Right kidney (tissue), 1 donor: ENCODE data around the gene NRARP.
A peak's percentile ranks its signal among the peaks of the same experiment; 100 is the strongest.

ENCODE experiments used
- DNase-seq: peaks from one replicate; pipeline ENCODE4 v3.0.0-alpha.2; 2016

Gene NRARP

DNA sequence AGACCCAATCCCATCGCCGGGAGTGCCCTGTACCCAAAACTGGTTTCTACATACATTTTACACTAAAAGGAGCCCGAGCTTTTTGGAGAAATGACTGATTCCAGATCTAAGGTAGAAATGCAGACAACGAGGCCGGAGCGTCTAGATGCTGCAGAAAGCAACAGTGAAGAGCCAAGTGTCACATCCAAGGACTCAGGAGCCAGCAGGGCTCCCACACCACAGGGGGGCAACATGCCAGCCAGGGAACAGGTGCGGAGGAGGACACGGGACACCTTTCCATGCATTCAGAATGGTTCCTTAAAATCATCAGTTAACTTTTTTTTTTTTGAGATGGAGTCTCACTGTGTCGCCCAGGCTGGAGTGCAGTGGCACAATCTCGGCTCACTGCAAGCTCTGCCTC lies 23.1 kb upstream of the NRARP start:
- no peak for DNase-seq

DNA sequence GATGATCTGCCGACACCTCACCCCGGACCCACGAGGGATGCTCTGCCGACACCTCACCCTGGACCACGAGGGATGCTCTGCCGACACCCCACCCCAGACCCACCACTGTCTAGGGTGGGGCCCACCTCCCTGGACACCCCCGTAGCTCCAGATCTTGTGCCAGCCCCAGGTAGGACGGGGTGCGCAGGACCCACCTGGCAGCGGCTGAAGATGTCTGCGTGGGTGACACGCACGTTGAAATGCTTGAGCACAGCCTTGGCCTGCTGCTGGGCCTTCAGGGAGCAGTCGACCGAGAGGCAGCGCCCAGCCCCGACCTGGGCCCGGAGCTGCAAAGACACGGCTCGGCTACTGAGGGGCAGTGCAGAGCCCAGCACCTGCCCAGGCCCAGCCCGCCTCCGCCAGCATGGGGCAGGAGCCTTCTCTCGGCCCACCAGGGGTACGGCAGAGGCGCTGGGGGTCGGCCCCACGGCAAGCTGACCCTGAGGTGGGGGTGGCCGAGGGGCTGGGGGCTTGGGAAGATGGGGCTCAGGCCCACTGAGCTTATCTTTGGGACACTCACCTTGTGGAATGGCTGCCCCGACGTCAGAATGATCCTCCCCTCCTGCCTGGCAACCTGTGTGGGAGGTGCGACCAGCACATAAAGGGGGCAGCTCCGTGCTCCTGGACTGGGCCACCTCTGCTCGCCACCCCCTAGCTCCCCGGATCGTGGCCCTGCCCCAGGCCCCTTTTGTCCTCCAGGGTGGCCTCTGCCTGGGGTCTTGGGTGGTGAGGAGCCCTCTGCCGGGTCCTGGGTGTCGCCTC lies 21.7 kb upstream of the NRARP start:
- DNase-seq, result no peak

DNA sequence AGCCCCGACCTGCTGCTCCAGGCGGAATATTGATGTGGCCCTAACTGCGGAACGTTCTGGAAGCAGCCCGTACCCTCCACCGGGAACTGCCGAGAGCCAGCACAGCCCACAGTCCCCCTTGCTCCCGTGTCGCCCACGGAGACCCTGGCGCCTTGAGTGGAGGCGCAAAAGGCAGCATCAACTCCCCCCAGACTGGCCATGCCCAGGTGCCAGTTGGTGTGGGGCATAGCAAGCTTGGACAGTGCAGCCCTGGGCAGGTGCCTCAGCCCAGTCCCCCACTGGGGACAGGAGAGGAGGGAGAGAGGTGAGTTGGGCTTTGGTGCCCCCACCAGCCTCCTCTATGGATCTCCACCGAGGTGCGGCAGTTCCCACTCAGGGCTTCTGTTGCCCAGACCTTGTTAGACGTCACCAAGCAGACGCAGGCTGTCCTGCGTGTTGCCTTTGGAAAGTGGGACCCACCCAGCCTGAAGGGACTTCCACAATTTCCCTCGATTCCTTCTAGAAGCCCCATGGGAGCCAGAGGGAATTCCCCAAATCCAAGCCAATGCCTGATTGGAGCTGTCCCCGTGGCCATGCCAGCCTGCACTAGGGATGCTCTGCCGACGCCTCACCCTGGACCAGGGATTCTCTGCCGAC lies 19.8 kb upstream of the NRARP start:
- DNase-seq, result no peak

DNA sequence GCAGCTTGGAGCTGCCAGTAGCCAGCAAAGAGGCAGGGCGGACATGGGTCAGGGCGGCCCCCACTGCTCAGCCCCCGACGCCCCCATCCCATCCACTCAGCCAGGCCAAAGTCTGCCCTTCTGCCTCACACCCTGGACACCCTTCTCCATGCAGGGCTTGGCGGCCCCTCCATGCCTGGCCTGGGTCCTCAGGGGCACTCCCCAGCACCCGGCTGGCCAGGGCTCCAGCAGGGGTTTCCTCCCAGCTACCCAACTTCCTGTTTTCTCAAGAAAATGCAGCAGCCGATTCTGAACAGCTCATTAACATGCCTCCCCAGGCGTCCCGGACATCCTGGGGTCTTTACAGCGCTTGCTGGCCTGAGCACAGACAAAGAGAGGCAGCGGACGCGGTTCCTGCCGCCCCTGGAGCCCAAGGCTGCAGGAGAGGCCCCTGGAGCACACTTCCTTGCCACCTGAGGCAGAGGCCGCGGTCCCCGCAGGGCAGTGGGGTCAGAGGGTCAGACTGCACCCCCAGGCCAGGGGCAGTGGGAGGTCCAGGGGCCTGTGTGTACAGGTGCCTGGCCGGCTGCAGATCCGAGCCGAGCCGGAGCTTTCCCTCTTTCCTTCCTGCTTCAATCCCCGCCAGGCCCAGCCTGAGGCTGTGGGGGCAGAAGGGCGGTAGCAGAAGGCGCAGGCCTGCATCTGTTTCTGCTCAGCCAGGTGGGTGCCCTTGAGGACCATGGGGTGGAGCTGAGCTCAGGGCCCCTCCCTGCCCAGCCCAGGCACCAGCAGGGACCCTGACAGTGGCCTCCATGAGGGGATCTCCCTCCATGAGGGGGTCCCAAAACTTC lies 18.7 kb upstream of the NRARP start:
- peak; percentile 54 for DNase-seq

DNA sequence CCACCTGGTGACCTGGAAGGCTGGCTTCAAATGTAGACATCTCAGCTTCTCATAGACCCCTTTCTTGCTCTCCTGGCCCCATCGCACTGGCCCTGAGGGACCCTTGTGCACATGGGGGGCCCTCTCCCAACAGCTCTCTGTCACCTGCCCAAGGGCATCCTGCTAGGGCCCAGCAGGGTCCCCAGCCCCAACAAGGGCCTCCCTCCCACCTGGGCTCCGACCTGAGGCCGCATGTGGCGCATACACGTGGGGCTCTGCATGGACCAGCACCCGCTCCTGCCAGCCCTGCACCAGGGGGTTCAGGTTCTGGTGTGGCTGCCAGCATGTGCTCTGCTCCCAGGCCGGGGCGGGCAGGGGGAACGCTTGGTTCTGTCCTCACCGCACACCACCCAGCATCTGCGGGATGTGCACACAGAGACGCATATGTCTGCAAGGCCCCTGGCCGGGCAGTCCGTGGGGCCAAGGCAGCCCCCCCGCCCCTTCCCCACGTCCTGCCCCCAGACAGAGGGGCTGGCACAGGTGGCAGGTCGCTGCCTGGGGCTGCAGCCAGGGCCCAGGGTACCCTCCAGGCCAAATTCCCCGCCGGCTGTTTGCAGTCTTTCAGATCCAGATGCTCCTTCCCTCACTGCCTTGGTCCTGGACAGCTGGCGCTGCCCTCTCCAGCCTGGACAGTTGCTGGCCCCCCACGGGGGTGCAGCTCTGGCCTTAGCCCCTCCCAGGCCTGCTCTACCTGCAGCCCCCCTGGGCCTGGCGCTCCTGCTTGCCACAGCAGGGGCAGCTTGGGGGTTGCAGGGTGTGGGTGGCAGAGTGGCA lies 17.9 kb upstream of the NRARP start:
- no peak for DNase-seq

DNA sequence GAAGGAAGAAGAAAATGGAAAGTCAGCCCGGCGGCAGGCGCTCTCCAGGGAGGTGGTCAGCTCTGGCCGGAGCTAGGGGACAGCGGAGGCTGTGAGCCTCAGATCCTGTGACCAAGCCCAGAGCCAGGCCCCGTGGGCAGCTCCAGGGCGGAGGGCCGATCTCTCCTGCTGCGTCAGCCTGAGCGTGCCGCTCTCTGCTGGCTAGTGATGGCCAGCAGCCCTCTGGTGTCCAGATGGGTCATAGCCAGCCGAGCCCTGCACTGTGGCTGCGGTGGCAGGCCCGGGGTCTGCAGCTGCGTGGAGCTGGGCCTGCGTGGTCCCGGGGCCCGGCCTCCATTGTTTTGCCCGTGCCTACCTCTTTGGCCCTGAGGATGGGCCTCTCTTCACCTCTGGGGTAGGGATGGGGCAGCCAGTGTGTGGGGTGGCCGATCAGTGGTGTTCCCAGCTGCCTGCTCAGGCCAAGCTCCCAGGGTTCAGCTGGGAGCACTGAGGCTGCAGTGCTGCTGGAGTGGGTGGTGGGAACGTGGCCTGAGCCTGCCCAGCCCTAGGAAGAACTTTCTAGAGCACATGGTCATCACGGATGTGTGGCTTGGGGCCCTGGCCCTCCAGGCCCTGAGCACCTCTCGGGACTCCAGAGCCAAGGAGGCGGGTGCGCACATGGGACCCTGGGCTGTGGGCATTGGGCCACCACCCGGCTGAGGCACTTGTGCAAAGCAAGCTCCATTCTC lies 17.1 kb upstream of the NRARP start:
- DNase-seq, result peak; percentile 20

DNA sequence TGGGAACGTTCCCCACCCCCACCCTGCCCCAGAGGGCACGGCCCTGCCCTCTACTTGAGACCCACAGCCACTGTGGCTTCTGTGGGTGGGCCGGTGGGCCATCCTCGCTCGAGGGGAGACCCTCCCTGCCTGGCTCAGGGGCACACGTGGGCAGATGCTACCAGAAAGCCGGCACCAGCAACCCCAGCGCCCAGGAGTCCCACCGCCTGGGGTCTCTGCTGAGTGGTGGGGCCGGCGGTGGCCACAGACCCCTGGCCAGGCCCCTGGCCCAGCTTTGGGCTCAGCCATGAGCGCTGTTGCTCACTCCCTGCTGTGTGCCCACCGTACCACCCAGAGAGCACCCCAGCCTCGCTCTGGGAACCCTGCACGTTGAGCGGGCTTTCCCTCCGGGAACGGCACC lies 16.5 kb upstream of the NRARP start:
- no peak for DNase-seq

DNA sequence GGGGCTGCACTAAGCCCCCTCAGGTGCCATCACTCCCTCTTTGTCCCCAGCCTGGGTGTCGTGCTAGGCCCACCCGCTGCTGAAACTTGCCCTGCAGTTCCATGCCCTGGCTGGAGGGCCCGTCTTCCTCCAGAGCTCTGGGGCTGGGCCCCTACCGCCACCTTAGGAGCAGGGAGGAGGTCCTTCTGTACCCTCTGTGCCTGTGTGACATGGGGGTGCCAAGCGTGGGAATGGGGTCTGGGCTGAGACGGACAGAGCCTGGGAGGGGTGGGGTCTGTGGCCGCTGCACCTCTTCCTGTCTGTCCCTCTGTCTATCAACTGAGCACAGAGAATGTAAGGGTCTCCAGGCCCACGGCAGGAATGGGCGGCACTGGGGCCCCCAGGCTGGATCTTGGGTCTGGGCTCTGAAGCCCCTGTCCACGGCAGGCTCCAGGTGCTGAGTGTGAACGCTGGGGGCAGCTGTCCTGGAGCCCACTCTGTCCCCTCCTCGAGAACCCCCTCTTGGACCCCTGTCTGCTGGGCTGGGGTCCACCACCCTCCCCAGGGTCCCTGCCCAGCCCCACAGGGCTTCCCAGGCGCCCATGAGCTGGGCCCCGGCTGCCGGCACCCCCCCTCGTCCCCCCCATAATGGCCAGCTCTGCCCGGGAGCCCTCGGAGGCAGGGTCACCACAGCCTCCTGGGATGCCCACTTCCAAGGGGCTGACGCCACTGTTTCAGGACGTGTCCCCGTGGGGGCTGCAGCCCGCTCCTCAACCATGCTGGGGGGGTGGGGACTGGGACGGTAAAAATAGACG lies 15.8 kb upstream of the NRARP start:
- DNase-seq, result no peak

DNA sequence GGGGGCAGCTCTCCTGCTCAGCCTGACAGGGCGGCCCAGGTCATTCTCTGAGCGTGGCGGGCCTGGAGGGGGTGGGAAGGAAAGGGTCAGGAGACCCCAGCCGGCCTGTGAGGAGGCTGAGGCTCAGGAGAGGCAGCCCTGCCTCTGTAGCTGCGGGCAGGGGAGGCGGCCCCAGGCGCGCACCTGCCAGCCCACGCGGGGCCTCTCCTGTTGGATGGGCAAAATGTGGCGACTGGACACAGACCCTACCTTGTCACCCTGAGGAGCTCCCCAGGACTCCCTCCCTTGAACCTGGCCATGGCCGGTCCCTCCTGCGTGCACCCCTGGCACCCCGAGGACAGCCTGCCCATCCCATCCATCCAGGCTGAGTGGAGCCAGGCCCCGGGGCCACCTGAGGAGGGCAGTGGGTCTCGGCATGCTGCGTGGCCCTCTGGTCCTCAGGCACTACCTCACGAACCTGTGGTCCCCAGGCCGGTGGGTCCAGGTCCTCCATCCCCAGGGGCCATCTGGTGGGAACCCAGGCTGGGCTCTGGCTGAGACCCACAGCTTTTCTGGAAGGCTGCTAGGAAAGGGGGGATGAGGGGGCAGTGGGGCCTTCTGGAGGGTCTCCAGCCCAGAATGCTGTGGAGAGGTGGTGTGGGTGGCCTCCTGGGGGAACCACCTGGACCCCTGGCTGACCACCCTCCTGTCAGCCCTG lies 15.1 kb upstream of the NRARP start:
- DNase-seq, result peak; percentile 19

DNA sequence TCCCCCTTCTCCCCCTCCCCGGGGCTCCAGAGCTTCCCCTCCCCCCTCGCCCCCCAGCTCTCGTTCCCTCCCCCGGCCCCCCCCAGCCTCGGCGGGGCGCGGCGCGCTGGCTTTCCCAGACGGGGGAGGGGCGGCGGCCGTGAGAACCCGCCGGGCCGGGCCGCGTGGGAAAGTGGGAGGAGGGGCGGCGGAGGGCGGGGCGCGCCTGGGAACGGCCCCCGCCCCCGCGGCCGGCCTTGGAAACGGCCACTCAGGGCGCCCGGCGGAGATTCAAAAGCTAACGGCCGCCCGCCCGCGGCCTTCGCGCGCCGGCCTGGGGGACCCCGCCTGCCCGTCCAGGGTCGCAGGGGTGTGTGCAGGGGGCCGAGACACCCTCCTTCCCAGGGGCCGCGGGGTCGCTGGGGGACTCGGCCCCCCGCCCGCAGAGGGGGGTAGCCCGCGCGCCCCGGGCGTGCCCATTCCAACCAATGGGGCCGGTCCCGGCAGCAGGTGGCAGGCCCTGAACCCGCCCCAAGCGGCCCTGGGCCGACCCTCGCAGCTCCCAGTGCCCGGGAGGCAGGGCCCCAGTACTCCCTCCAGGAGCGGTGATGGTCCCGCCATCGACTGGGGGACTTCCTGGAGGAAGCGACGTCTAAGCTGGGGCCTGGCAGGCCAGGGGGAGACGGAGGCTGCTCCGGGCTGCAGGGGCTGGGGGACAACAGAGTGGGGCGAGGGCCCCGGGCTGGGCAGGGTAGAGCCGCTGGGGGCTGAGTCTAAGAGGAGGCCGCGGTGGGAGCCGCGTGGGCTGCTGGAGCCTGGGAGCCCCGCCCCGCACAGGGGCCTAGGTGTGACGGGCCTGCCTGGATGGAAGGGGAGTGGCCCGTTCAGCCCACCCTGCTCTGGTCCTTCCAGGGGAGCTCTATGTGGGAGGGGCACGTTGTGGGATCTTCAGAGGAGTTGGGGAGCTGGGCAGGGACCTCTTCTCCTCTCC lies 14.2 kb upstream of the NRARP start:
- DNase-seq, result peak; percentile 75

DNA sequence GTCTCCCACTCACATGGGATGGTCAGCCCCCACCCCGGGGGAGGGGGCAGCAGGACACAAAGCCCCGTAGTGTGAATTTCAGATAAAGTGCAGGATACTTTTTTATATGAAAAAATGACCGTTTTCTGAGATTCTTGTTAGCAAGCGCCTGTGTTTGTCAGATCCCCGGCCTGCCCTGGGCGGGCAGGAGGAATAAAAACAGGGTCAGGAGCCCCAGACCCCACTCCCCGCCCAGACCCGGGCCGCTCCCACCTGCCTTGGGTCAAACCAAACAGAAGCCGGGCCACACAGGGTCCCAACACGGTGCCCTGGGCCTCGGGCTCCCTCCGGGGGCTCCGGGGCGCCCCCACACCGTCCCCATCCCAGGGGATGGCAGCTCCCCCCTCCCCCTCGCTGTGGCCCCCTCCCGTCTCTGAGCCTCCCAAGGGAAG lies 13.5 kb upstream of the NRARP start:
- peak; percentile 58 for DNase-seq

DNA sequence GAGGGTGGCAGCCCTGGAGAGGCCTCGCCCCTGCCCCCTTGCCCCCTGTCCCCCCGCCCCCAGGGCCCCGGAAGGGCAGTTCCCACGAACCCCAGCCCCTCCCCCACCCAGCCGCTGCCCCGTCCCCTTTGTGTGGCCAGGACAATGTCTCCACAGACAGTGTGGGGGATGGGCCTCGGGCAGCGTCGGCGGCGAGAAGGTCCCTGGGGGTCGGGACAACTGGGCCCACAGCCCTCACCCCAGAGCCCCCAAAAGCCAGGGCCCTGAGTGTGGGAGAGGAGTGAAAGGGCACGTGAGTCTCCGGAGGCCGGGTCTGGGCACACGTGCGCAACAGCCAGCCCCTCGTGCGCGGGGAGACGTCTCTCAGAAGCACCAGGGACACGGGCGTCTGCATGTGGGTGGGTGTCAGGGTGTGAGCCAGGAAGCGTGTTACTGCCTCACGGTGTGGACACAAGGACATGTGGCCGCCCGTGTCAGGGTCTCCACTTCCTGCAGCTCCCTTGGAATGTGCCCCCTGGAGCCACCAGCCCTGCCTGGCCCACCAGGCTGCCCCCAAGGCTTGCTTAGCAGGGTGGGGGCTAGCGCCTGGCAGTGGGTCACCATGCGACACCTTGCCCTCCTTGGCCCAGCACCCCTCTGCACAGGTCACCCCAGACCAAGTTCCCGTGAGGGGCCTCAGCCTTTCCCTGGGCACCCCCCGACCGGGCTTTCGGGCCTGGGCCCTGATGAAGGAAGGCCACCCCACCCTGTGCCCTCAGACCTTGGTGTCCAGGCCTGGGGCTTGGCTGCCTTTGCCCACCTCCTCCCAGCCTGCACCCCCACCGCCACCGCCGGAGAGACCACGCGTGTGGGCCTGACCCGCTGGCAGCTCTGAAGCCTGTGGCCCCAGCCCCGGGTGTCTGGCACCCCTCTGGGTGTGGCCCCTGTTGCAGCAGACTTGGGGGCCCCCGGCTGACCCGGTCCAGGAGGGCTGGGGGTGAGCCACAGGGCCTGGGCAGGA lies 12.8 kb upstream of the NRARP start:
- DNase-seq, result peak; percentile 54

DNA sequence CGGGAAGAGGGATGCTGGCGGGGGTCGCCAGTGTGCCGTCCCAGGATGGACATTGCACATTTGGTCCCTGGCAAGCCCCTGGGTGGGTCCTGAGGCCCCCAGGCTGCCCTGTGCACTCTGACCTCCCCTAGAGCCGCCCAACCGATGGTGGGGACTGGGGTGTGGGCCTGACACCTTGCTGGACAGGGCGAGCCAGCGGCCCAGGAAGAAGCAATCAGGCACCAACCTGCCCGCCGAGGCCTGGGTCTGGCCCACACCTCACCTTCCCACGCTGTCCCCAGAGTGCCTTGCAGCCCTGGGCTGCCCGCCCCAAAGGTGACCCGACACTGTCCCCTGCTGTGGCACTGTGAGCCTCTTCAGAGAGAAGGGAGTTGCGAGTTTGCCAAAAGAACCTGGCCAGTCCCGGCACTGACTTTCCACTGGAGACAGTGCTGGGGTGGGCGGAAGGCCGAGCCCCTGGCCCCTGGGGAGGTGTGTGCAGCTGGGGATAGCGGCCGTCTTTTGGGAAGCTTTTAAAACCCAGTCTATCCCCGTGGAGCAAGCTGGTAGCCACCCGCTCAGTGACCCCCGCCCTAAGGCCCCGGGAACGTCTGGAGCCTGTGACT lies 12.0 kb upstream of the NRARP start:
- peak; percentile 44 for DNase-seq

DNA sequence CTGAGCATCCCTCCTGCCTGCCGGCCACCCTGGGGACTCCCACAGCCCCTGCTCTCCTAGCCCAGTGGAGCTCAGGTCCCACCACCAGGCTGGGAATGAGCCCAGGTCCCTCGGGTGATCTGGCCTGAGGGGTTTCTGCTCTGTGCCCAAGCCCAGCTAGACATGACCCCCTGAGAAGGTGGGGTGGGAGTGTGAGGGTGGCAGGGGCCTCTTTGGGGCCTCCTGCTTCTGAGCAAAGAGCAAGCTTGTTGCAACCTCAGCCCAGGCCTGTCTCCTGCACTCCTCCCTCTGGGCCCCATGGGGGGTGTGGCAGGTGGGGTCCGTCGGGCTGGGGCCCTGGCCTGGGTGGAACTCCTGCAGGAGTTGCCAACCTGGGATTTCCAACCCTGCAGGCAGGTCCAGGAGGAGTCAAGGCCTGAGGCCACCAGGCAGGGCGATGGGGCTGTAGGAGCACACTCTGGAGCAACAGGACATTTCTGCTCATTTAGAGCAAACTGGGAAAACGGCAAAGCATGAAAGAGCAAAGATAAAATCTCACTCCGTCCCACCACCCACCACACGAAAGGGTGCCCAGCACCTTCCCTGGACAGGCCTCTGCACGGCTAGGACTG lies 11.4 kb upstream of the NRARP start:
- peak; percentile 17 for DNase-seq

DNA sequence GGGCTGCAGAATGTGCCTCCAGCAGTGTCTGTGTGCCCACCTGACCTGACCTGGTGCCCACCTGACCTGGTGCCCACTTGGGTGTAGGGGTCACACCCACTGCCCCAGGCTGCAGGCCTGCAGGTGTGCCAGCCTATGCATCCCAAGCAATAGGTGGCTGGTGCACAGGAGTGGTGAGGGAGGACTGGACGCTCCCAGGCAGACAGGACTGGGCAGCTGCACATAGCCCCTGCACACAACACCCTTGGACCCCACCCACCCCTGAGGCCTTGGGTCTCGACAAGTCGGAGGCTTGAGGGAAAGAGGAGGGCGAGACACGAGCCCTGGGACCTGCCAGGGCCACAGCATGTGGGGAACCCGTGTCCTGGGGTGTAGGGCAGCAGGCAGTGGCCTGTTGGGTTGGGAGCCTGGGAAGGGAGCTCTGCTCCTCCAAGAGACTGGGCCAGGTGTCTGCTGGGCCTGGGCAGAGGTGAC lies 10.8 kb upstream of the NRARP start:
- DNase-seq, result no peak
